OCI-LY1 (cell line): ENCODE data around the gene COPS7A.

Source experiments
- H2AFZ ChIP-seq: fragments of 200-600 bp; sonication (generic), shearing (Covaris generic); 2 replicates; pipeline ENCODE4 v1.6.0; 2014; ENCODE audit warnings: antibody characterized with exemption, mild to moderate bottlenecking, low read length
- H3F3A ChIP-seq: fragments of 200-600 bp; sonication (generic), shearing (Covaris generic); 2 replicates; pipeline ENCODE4 v1.6.0; 2014; ENCODE audit warnings: mild to moderate bottlenecking, antibody characterized with exemption, low read length, moderate library complexity; ENCODE audit not compliant: insufficient read depth
- H3K27ac ChIP-seq: fragments of 200-600 bp; sonication (generic); 2 replicates; pipeline ENCODE4 v1.5.1; 2014; ENCODE audit warnings: low read length, mixed run types, mild to moderate bottlenecking, low read depth; ENCODE audit not compliant: poor library complexity, severe bottlenecking
- H3K27me3 ChIP-seq: fragments of 200-600 bp; sonication (generic); 2 replicates; pipeline ENCODE4 v1.6.0; 2014; ENCODE audit warnings: antibody characterized with exemption, mild to moderate bottlenecking, low read length, moderate library complexity; ENCODE audit not compliant: insufficient read depth
- H3K36me3 ChIP-seq: fragments of 200-600 bp; sonication (generic); 2 replicates; pipeline ENCODE4 v1.6.1; 2014; ENCODE audit warnings: mild to moderate bottlenecking, antibody characterized with exemption, low read length, moderate library complexity, mixed read lengths; ENCODE audit not compliant: insufficient read depth
- H3K4me1 ChIP-seq: fragments of 200-600 bp; sonication (generic); 2 replicates; pipeline ENCODE4 v1.5.1; 2014; ENCODE audit warnings: mild to moderate bottlenecking, low read length, moderate library complexity; ENCODE audit not compliant: insufficient read depth, severe bottlenecking
- H3K4me2 ChIP-seq: fragments of 200-600 bp; sonication (generic), shearing (Covaris generic); 2 replicates; pipeline ENCODE4 v1.6.1; 2014; ENCODE audit warnings: low read length
- H3K4me3 ChIP-seq: fragments of 200-600 bp; sonication (generic); 2 replicates; pipeline ENCODE4 v1.5.1; 2014; ENCODE audit warnings: low read length, low read depth, mild to moderate bottlenecking, mixed read lengths; ENCODE audit not compliant: poor library complexity, severe bottlenecking
- H3K79me2 ChIP-seq: fragments of 200-600 bp; shearing (Covaris generic); 2 replicates; pipeline ENCODE4 v1.6.1; 2016; ENCODE audit warnings: mixed run types, low read length, mixed read lengths; ENCODE audit not compliant: insufficient read depth
- H3K9ac ChIP-seq: fragments of 200-600 bp; sonication (generic), shearing (Covaris generic); 2 replicates; pipeline ENCODE4 v1.6.1; 2014; ENCODE audit warnings: mild to moderate bottlenecking, low read length, mixed read lengths
- H3K9me2 ChIP-seq: fragments of 200-600 bp; sonication (generic), shearing (Covaris generic); 2 replicates; pipeline ENCODE4 v1.6.1; 2014; ENCODE audit warnings: low read depth, mild to moderate bottlenecking, low read length, mixed read lengths
- H3K9me3 ChIP-seq: fragments of 200-600 bp; shearing (Covaris generic); 2 replicates; pipeline ENCODE4 v1.6.1; 2014; ENCODE audit warnings: low read length, mixed read lengths
- H4K20me1 ChIP-seq: fragments of 200-600 bp; sonication (generic), shearing (Covaris generic); 2 replicates; pipeline ENCODE4 v1.6.0; 2016; ENCODE audit warnings: mild to moderate bottlenecking, low read length; ENCODE audit not compliant: insufficient read depth
- EZH2 ChIP-seq: fragments of 200-600 bp; sonication (generic), shearing (Covaris generic); IDR thresholded peaks from 2 replicates; pipeline ENCODE4 v1.8.0; 2017; ENCODE audit warnings: borderline replicate concordance, mixed run types, mild to moderate bottlenecking, antibody characterized with exemption, low read length, moderate library complexity, mixed read lengths
- TF ChIP-seq, protein P1 (sequence below): fragments of 200-600 bp; sonication (generic), shearing (Covaris generic); IDR thresholded peaks from 2 replicates; pipeline ENCODE4 v1.5.1; 2017; ENCODE audit warnings: mild to moderate bottlenecking, antibody characterized with exemption, low read length, moderate library complexity, mixed read lengths

Gene COPS7A

DNA sequence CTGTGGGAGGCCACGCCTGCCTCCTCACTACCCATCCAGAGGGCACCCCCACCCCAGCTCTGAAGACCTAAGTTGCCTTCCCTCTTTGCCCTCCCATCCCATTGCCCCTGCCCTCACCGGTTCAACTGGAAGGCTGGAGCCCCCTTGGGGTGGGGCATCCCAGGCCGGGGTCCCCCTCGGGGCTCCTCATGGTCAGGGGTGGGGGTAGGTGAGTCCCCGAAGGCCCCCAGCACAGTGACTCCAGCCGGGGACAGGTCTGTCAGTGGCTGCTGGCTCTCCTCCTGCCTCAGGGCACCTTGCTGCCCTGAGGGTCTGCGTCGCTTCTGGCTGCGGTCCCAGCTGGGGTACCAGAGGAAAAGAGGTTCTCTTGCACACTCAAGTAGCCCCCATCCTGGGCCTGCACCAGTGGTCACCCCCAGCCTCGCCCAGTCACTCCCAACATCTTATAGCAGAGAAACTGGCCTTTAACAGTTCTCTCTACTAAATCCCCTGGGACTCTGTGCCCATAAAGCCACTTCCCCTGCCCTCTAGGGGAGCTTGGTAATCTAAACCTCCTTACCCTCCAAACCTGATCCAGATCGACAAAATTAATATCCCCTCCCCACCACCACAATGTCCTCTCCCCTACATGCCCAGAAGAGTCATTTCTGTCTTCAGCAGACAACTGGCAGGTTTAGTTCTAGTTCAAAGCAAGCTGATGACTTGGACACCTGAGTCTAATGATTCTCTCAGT is 28.4 kb upstream of the COPS7A start:
- Histone ChIP-seq H3K9me2 (no peaks in the 10 kb centered on the region), H3F3A (no peaks in the 10 kb centered on the region), H3K4me2 (no peak overlapping the region; the same call in 1 of the 2 replicates), H3K9ac (no peak overlapping the region), H3K27me3 (0 out of 2 replicates have a peak, but pooled peaks cover 5% of the 10 kb centered on the region), H3K36me3 (peaks cover 4% of the 10 kb centered on the region; the same call in 1 of the 2 replicates), H3K79me2 (no peaks in the 10 kb centered on the region), H4K20me1 (no peaks in the 10 kb centered on the region), H3K4me1 (peaks cover 52% of the 10 kb centered on the region), H3K9me3 (no peaks in the 10 kb centered on the region), H2AFZ (no peak overlapping the region), H3K27ac (no peak overlapping the region), H3K4me3 (no peak overlapping the region)
- TF ChIP-seq, protein P1, sequence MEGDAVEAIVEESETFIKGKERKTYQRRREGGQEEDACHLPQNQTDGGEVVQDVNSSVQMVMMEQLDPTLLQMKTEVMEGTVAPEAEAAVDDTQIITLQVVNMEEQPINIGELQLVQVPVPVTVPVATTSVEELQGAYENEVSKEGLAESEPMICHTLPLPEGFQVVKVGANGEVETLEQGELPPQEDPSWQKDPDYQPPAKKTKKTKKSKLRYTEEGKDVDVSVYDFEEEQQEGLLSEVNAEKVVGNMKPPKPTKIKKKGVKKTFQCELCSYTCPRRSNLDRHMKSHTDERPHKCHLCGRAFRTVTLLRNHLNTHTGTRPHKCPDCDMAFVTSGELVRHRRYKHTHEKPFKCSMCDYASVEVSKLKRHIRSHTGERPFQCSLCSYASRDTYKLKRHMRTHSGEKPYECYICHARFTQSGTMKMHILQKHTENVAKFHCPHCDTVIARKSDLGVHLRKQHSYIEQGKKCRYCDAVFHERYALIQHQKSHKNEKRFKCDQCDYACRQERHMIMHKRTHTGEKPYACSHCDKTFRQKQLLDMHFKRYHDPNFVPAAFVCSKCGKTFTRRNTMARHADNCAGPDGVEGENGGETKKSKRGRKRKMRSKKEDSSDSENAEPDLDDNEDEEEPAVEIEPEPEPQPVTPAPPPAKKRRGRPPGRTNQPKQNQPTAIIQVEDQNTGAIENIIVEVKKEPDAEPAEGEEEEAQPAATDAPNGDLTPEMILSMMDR, result no peak
- no peak for TF ChIP-seq EZH2

DNA sequence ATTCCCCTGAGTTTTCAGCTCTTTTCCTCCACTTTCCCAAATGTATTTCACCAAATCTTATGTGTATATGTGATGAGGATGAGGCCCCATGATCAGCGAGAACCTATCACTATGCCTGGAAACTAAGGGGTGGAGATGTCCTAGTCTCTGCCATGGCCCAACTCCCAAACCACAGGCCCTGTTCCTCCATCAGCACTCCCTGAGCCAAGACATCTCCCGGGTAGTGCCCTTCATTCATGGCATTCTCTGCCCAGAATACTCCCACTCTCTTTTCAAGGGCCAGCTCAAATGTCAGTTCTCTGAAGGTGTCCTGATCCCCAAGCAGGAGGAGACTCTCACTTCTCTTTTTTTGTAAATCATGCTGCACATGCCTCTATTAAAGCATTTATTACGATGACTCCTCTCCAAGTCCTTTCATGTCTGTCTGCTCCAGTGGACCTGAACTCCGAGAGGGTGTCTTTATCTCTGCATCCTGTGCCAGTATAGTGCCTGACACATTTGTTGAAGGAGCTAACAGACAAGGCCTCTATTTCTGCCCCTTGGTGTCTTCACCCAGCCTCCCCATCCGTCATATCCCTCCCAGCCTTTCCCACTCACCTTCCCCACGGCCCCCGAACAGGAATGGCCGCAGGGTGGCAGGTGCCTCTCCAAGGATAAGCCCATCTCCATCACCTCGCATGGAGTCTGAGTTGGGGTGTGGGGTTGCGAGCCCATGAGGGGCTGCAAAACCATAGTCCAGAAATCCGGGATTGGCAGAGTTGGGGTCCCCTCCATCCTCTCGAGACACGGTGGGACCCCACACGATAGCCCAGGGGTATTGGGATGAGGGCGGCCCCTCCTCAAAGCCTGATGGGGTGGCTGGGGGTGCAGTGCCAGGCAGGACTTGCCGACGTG is 26.9 kb upstream of the COPS7A start:
- Histone ChIP-seq H3K36me3 (peaks cover under 1% of the 10 kb centered on the region; the same call in 1 of the 2 replicates), H3K27ac (peak overlapping the region; percentile 74), H3K27me3 (peaks cover 16% of the 10 kb centered on the region; the same call in 1 of the 2 replicates), H3K9me3 (no peaks in the 10 kb centered on the region), H3K9me2 (no peaks in the 10 kb centered on the region), H4K20me1 (no peaks in the 10 kb centered on the region), H3K4me1 (peaks cover 48% of the 10 kb centered on the region), H3K79me2 (no peaks in the 10 kb centered on the region), H3K9ac (peak overlapping the region; percentile 23; the same call in 1 of the 2 replicates), H3K4me3 (peak overlapping the region; percentile 27), H3K4me2 (peak overlapping the region; percentile 41; the same call in 1 of the 2 replicates), H3F3A (no peaks in the 10 kb centered on the region), H2AFZ (no peak overlapping the region)
- no peak for TF ChIP-seq EZH2
- TF ChIP-seq, protein P1, result no peak

DNA sequence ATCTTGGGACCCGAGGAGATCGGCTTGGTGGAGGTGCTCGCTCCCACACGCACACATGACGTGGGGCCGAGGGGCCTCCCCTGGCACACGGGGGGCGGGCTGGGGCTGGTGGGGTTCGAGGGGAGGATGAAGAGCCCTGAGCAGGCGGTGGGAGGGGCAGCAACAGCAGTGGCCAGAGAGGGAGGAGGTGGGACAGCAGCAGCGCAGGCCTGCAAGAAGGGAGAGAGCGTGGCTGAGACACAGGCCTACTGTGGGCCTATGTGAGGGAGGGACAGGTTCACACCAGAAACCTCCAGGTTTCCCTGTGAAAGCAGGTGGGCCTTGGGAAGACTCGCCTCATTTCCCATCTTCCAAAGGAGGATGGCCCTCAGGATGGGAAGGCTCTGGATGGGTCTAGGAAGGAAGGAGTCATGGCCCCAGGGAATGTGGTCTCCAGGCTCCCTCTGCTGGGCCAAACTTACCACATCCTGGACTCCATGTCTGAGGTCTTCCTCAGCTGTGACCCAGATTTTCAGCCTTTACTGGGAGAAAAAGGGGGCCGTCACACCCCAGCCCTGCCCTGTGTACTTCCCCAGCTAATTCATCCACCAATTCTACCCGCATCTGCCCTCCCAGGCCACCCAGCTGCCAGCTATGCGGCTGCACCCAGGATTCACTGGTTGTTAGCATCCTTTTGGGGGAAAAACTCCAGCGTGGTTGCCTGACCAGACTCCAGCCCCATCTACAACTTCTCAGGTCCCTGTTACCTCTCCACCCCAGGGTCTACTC is 26.1 kb upstream of the COPS7A start:
- Histone ChIP-seq H3K4me3 (peak overlapping the region; percentile 27), H2AFZ (no peak overlapping the region), H4K20me1 (no peaks in the 10 kb centered on the region), H3K4me2 (peak overlapping the region; percentile 34; the same call in 1 of the 2 replicates), H3K79me2 (no peaks in the 10 kb centered on the region), H3K27me3 (peaks cover 16% of the 10 kb centered on the region; the same call in 1 of the 2 replicates), H3K36me3 (no peaks in the 10 kb centered on the region), H3K9me2 (no peaks in the 10 kb centered on the region), H3K9ac (peak overlapping the region; percentile 23; the same call in 1 of the 2 replicates), H3F3A (no peaks in the 10 kb centered on the region), H3K27ac (peak overlapping the region; percentile 74), H3K9me3 (no peaks in the 10 kb centered on the region), H3K4me1 (peaks cover 48% of the 10 kb centered on the region)
- TF ChIP-seq, protein P1, result peak; percentile 67; the same call in 1 of the 2 replicates
- no peak for TF ChIP-seq EZH2
